Skeletal muscle tissue (tissue), 4 donors: ENCODE measurements around the gene PTPN23. TPM values are rescaled to one million over a fixed set of nuclear protein-coding genes. Genes with fewer than 3 reads are reported as not detected.

ENCODE experiments used
- H3K27ac ChIP-seq: one replicate; pipeline ENCODE4 v1.7.0; 2013; ENCODE audit warnings: mild to moderate bottlenecking, low read depth, low read length, inconsistent platforms
- H3K27me3 ChIP-seq, 3 donors: one replicate each; pipeline ENCODE4 v1.7.0; 2013; ENCODE audit warnings: low read length in 3 of 3; ENCODE audit not compliant: control insufficient read depth in 3 of 3, insufficient read depth in 3 of 3
- H3K36me3 ChIP-seq, 3 donors: one replicate each; pipeline ENCODE4 v1.7.0; 2013; ENCODE audit warnings: low read length in 3 of 3; ENCODE audit not compliant: control insufficient read depth in 3 of 3, insufficient read depth in 3 of 3
- H3K4me1 ChIP-seq, 3 donors: one replicate each; pipeline ENCODE4 v1.7.0; 2013; ENCODE audit warnings: low read length in 3 of 3, mild to moderate bottlenecking in 3 of 3; ENCODE audit not compliant: control insufficient read depth in 3 of 3, insufficient read depth in 3 of 3
- H3K4me3 ChIP-seq, 3 donors: one replicate each; pipeline ENCODE4 v1.7.0; 2013; ENCODE audit warnings: low read length in 3 of 3
- H3K9ac ChIP-seq, 3 donors: one replicate each; pipeline ENCODE4 v1.7.0; 2013; ENCODE audit warnings: low read length in 3 of 3, mild to moderate bottlenecking in 3 of 3, moderate library complexity in 2 of 3, low read depth in 1 of 3
- H3K9me3 ChIP-seq, 3 donors: one replicate each; pipeline ENCODE4 v1.7.0; 2013; ENCODE audit warnings: low read length in 3 of 3; ENCODE audit not compliant: control insufficient read depth in 3 of 3
- total RNA-seq: library from RNA; depleted of rRNA; stranded (reverse); fragments of >200 nt; gene quantifications from one replicate; pipeline ENCODE4 v1.2.3, GENCODE V29; 2014
- donor health status: Osteomylitis.

PTPN23 gene
- total RNA-seq, 1 donor from 2014 or later, result 17.2 TPM

GRCh38 chr3:47434849-47435248 lies 54.0 kb downstream of the PTPN23 start:
- Histone ChIP-seq H3K9me3 (no peaks in the 10 kb centered on the region), H3K4me3 (no peak overlapping the region), H3K27me3 (no peaks in the 10 kb centered on the region), H3K27ac (no peak overlapping the region), H3K4me1 (no peaks in the 10 kb centered on the region), H3K36me3 (peaks cover 28 to 48% (median 33%) of the 10 kb centered on the region in 3 donors), H3K9ac (no peak overlapping the region)

- no peak overlapping the region for H3K9ac ChIP-seq
- H3K36me3 ChIP-seq, result peaks cover 26 to 45% (median 26%) of the 10 kb centered on the region in 3 donors
- no peak overlapping the region for H3K4me3 ChIP-seq
Observed at GRCh38 chr3:47436180-47436579, 55.4 kb downstream of the PTPN23 start.

DNA sequence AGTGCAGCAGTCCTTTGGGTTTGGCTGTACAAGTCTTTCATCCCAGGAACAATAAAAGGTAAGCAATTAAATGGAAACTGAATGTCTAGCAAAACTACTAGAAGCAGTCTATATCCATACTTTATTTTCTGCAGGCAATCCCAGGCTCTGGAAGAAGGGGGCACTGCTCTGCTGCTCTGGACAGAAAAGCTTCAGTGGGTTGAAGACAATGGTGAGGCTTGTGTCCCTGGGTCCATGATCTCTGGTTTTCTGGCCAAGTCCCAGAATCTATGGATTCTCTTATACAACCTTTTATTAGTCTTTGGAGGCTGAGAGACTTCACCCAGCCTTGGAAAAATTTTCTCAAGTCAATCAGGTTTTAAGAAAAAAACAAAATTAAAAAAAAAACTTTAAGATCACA lies 59.3 kb downstream of the PTPN23 start:
- no peak overlapping the region for H3K27ac ChIP-seq
- no peaks in the 10 kb centered on the region for H3K27me3 ChIP-seq
- no peak overlapping the region for H3K4me3 ChIP-seq
- no peak overlapping the region for H3K9ac ChIP-seq
- H3K4me1 ChIP-seq, result peaks cover 16 to 24% (median 22%) of the 10 kb centered on the region in 3 donors
- H3K9me3 ChIP-seq, result no peaks in the 10 kb centered on the region
- peaks cover 4 to 16% (median 9%) of the 10 kb centered on the region in 3 donors for H3K36me3 ChIP-seq

More at GRCh38 chr3:47436180-47436579, 55.4 kb downstream of the PTPN23 start:
- Histone ChIP-seq H3K9me3 (no peaks in the 10 kb centered on the region), H3K4me1 (no peaks in the 10 kb centered on the region), H3K27me3 (no peaks in the 10 kb centered on the region), H3K27ac (no peak overlapping the region)

DNA sequence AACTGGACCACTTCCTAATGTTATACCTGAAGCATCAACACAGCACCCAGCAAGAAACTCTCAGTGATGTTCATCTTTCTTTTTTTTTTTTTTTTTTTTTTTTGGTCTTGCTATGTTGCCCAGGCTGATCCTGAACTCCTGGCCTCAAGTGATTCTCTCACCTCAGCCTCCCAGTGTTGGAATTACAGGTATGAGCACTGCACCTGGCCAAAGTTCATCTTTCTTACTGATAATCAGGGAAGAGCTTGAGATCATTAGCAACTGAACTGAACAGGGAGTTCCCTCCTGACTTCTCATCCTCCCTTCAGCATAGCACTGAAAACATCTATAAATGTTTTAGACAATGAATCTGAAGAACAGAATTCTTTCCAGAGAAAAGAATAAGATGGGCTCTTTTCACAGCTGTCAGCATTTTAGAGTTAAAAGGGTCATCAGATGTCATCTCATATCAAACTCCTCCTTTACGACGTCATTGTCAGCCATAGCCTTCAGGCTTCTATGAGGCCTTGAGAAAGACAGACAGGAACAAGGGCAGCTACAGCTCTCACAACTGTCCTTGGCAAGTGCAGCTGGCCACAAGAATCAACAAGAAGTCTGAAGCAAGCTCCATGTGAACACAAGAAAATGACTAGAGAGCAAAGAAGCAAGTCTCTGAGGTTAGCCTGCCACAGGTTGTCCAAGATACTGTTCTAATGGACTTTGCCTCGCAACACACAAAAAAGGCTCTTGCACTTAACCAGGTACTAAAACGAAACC lies 61.2 kb downstream of the PTPN23 start:
- Histone ChIP-seq H3K36me3 (peaks cover 4 to 16% (median 9%) of the 10 kb centered on the region in 3 donors), H3K4me3 (no peak overlapping the region), H3K9me3 (no peaks in the 10 kb centered on the region), H3K4me1 (peaks cover 16 to 24% (median 22%) of the 10 kb centered on the region in 3 donors), H3K27ac (peak overlapping the region; percentile 84), H3K27me3 (no peaks in the 10 kb centered on the region), H3K9ac (no peak overlapping the region)

- no peaks in the 10 kb centered on the region for H3K27me3 ChIP-seq
- peak overlapping the region; percentile 61 to 71 (median 66) for H3K9ac ChIP-seq
- H3K27ac ChIP-seq, result peak overlapping the region; percentile 84
- peak overlapping the region in 2 of 3 donors; percentile 6 to 11 for H3K4me3 ChIP-seq
- peaks cover 4 to 11% (median 9%) of the 10 kb centered on the region in 3 donors for H3K36me3 ChIP-seq
- H3K9me3 ChIP-seq, result no peaks in the 10 kb centered on the region
- peaks cover 16 to 24% (median 22%) of the 10 kb centered on the region in 3 donors for H3K4me1 ChIP-seq
Observed at GRCh38 chr3:47443611-47443995, 62.8 kb downstream of the PTPN23 start.

DNA sequence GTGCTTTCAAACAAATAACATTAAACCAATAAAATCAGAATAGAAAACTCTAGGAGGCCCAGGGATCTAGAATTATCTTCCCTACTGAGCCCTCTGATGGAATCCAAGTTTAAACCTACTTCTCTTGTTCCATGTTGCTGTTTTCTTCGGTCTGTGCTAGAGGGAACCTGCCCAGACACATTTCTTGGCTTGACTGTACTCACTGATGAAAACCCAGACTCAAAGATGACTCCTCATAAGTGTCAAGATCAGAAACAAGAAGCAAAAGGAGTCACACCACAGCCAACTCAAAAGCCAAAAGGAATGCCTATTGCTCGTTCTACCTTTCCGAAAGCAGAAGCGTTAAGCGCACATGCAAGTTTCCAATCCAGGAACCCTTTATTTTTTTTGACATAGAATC lies 63.3 kb downstream of the PTPN23 start:
- Histone ChIP-seq H3K27ac (peak overlapping the region; percentile 84), H3K27me3 (no peaks in the 10 kb centered on the region), H3K4me3 (no peak overlapping the region), H3K36me3 (peaks cover 4 to 11% (median 9%) of the 10 kb centered on the region in 3 donors), H3K9ac (peak overlapping the region in 1 of 3 donors; percentile 61), H3K4me1 (peaks cover 16 to 24% (median 22%) of the 10 kb centered on the region in 3 donors), H3K9me3 (no peaks in the 10 kb centered on the region)

- Histone ChIP-seq H3K27ac (no peak overlapping the region), H3K4me3 (no peak overlapping the region), H3K27me3 (no peaks in the 10 kb centered on the region), H3K36me3 (no peaks in the 10 kb centered on the region), H3K9me3 (no peaks in the 10 kb centered on the region), H3K9ac (no peak overlapping the region), H3K4me1 (peaks cover 0 to 2% (median 0%) of the 10 kb centered on the region in 3 donors)
Observed at GRCh38 chr3:47452453-47453215, 71.8 kb downstream of the PTPN23 start.

- no peaks in the 10 kb centered on the region for H3K27me3 ChIP-seq
- H3K27ac ChIP-seq, result no peak overlapping the region
- H3K4me3 ChIP-seq, result no peak overlapping the region
- no peak overlapping the region for H3K9ac ChIP-seq
- peaks cover 0 to 4% (median 0%) of the 10 kb centered on the region in 3 donors for H3K4me1 ChIP-seq
- H3K9me3 ChIP-seq, result no peaks in the 10 kb centered on the region
- peaks cover 0 to 2% (median 0%) of the 10 kb centered on the region in 3 donors for H3K36me3 ChIP-seq
Observed at GRCh38 chr3:47455806-47456452, 75.1 kb downstream of the PTPN23 start.

DNA sequence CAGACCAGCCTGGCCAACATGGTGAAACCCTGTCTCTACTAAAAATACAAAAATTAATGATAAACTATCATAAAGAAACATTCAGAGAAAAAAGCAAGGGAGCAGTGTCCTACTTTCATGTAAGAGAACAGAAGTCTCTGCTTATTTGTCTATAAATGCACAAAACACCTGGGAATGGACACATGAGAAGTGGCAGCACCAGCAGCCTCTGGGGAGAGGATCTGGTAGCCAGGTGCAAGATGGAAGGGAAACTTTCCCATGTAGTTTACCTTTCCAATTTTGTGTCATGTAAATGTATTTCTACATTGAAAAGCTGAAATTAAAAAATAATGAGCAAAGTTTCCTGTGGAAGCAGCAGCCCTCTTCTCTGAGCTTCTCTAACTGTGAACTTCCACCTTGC lies 76.2 kb downstream of the PTPN23 start:
- H3K9ac ChIP-seq, result no peak overlapping the region
- no peaks in the 10 kb centered on the region for H3K9me3 ChIP-seq
- no peaks in the 10 kb centered on the region for H3K27me3 ChIP-seq
- peaks cover 0 to 4% (median 3%) of the 10 kb centered on the region in 3 donors for H3K4me1 ChIP-seq
- H3K27ac ChIP-seq, result no peak overlapping the region
- peaks cover 0 to 2% (median 0%) of the 10 kb centered on the region in 3 donors for H3K36me3 ChIP-seq
- H3K4me3 ChIP-seq, result no peak overlapping the region
